Activated naive CD4-positive, alpha-beta T cell treated with anti-CD3 and anti-CD28 coated beads, Interleukin-2, amount 10 ng/mL, durations not matched to agents 7 days and 5 days (primary cell): ENCODE data around the gene DISP2.
A peak's percentile ranks its signal among the peaks of the same experiment; 100 is the strongest.

Experiments
- CTCF ChIA-PET: fragments of 350-600 bp; sonication (Branson Sonifier 250); formaldehyde crosslinking; loops from one replicate; lab custom pipeline; 2021; ENCODE audit warnings: antibody characterized with exemption; lab: Charles Lee
- DNase-seq: peaks from one replicate; pipeline ENCODE4 v3.0.0-alpha.2; 2020
- H3K27ac Mint-ChIP-seq: one replicate; pipeline ENCODE4 v1.8.0; 2021; ENCODE audit warnings: mild to moderate bottlenecking, moderate library complexity, mixed read lengths
- H3K27me3 Mint-ChIP-seq: one replicate; pipeline ENCODE4 v1.8.0; 2021; ENCODE audit warnings: mild to moderate bottlenecking, mixed read lengths
- H3K36me3 Mint-ChIP-seq: one replicate; pipeline ENCODE4 v1.8.0; 2021; ENCODE audit warnings: mixed read lengths
- H3K4me1 Mint-ChIP-seq: one replicate; pipeline ENCODE4 v1.8.0; 2021; ENCODE audit warnings: mixed read lengths
- H3K4me3 Mint-ChIP-seq: one replicate; pipeline ENCODE4 v1.8.0; 2021; ENCODE audit warnings: mild to moderate bottlenecking, moderate library complexity, mixed read lengths
- H3K9me3 Mint-ChIP-seq: one replicate; pipeline ENCODE4 v1.8.0; 2021; ENCODE audit warnings: mixed read lengths

DISP2 gene

GRCh38 chr15:40340740-40341400 is 17.1 kb upstream of the DISP2 start, which contains the start of gene CCDC9B:
TSS of gene CCDC9B (minus strand) at chr15:40340939. CDS start at chr15:40340819, 120 bp downstream.
- peaks cover 10% of the 10 kb centered on the region for H3K4me1 Mint-ChIP-seq
- no peaks in the 10 kb centered on the region for H3K9me3 Mint-ChIP-seq
- peaks cover 10% of the 10 kb centered on the region for H3K27me3 Mint-ChIP-seq
- no peaks in the 10 kb centered on the region for H3K36me3 Mint-ChIP-seq
- no peak for DNase-seq
- H3K27ac Mint-ChIP-seq = no peak within 1 kb of the TSS
- CTCF ChIA-PET = interaction anchor here (0.8 to 14.2 kb wide), 9 partner anchors 8 to 166 kb away, joined by 3 to 425 read pairs (median 8); partner anchors contain the start of genes INAFM2 and PLCB2
- no peak within 1 kb of the TSS for H3K4me3 Mint-ChIP-seq

- Mint-ChIP-seq H3K27me3 (peaks cover 8% of the 10 kb centered on the region), H3K27ac (no peak overlapping the region), H3K4me3 (no peak overlapping the region), H3K4me1 (peaks cover 6% of the 10 kb centered on the region), H3K9me3 (no peaks in the 10 kb centered on the region), H3K36me3 (no peaks in the 10 kb centered on the region)
- CTCF ChIA-PET = interaction anchor here (0.8 to 14.2 kb wide), 17 partner anchors 10 to 164 kb away, joined by 3 to 425 read pairs (median 8); partner anchors contain the start of genes ANKRD63, INAFM2 and PLCB2
- no peak for DNase-seq
These were observed 15.4 kb upstream of the DISP2 start for GRCh38 chr15:40342416-40343320.

GRCh38 chr15:40343512-40343911 is 14.5 kb upstream of the DISP2 start:
- no peak for DNase-seq
- peaks cover under 1% of the 10 kb centered on the region for H3K4me1 Mint-ChIP-seq
- peaks cover 4% of the 10 kb centered on the region for H3K27me3 Mint-ChIP-seq
- H3K4me3 Mint-ChIP-seq = no peak overlapping the region
- no peaks in the 10 kb centered on the region for H3K36me3 Mint-ChIP-seq
- H3K27ac Mint-ChIP-seq = no peak overlapping the region
- CTCF ChIA-PET = interaction anchor here (0.8 to 14.2 kb wide), 17 partner anchors 8 to 165 kb away, joined by 3 to 425 read pairs (median 8); partner anchors contain the start of genes ANKRD63, INAFM2 and PLCB2
- H3K9me3 Mint-ChIP-seq = no peaks in the 10 kb centered on the region

GRCh38 chr15:40344217-40344616 is 13.8 kb upstream of the DISP2 start:
- H3K4me1 Mint-ChIP-seq = no peaks in the 10 kb centered on the region
- H3K36me3 Mint-ChIP-seq = no peaks in the 10 kb centered on the region
- no peaks in the 10 kb centered on the region for H3K9me3 Mint-ChIP-seq
- H3K4me3 Mint-ChIP-seq = no peak overlapping the region
- no peak overlapping the region for H3K27ac Mint-ChIP-seq
- peaks cover 4% of the 10 kb centered on the region for H3K27me3 Mint-ChIP-seq
- CTCF ChIA-PET = interaction anchor here (0.6 to 14.2 kb wide), 24 partner anchors 9 to 165 kb away, joined by 3 to 425 read pairs (median 5); partner anchors contain the start of genes INAFM2 and PLCB2
- no peak for DNase-seq

GRCh38 chr15:40344631-40345120 is 13.3 kb upstream of the DISP2 start:
- Mint-ChIP-seq H3K9me3 (no peaks in the 10 kb centered on the region), H3K36me3 (no peaks in the 10 kb centered on the region), H3K27me3 (peaks cover 4% of the 10 kb centered on the region), H3K4me1 (no peaks in the 10 kb centered on the region), H3K4me3 (no peak overlapping the region), H3K27ac (no peak overlapping the region)
- DNase-seq = peak; percentile 84
- CTCF ChIA-PET = interaction anchor here (0.6 to 14.2 kb wide), 23 partner anchors 10 to 164 kb away, joined by 3 to 425 read pairs (median 5); partner anchors contain the start of genes INAFM2 and PLCB2

GRCh38 chr15:40345225-40345866 is 12.7 kb upstream of the DISP2 start:
- peaks cover 9% of the 10 kb centered on the region for H3K27me3 Mint-ChIP-seq
- no peak overlapping the region for H3K4me3 Mint-ChIP-seq
- CTCF ChIA-PET = interaction anchor here (0.9 to 14.2 kb wide), 15 partner anchors 10 to 85 kb away, joined by 3 to 425 read pairs (median 10); partner anchors contain the start of genes INAFM2 and PLCB2
- no peaks in the 10 kb centered on the region for H3K4me1 Mint-ChIP-seq
- H3K27ac Mint-ChIP-seq = no peak overlapping the region
- H3K36me3 Mint-ChIP-seq = no peaks in the 10 kb centered on the region
- DNase-seq = no peak
- no peaks in the 10 kb centered on the region for H3K9me3 Mint-ChIP-seq

GRCh38 chr15:40345867-40346578 is 12.0 kb upstream of the DISP2 start:
- H3K27me3 Mint-ChIP-seq = peaks cover 9% of the 10 kb centered on the region
- CTCF ChIA-PET = interaction anchor here (0.8 to 8.8 kb wide), 6 partner anchors 9 to 78 kb away, joined by 3 to 152 read pairs (median 17); no protein-coding TSS in a partner anchor
- H3K27ac Mint-ChIP-seq = no peak overlapping the region
- no peaks in the 10 kb centered on the region for H3K36me3 Mint-ChIP-seq
- DNase-seq = no peak
- no peak overlapping the region for H3K4me3 Mint-ChIP-seq
- H3K9me3 Mint-ChIP-seq = no peaks in the 10 kb centered on the region
- no peaks in the 10 kb centered on the region for H3K4me1 Mint-ChIP-seq

GRCh38 chr15:40346579-40347558 is 11.2 kb upstream of the DISP2 start:
- H3K27ac Mint-ChIP-seq = no peak overlapping the region
- CTCF ChIA-PET = interaction anchor here (0.6 to 1.2 kb wide), 3 partner anchors 10 to 81 kb away, joined by 3 read pairs; no protein-coding TSS in a partner anchor
- no peaks in the 10 kb centered on the region for H3K36me3 Mint-ChIP-seq
- H3K27me3 Mint-ChIP-seq = peaks cover 9% of the 10 kb centered on the region
- H3K4me3 Mint-ChIP-seq = no peak overlapping the region
- DNase-seq = no peak
- no peaks in the 10 kb centered on the region for H3K4me1 Mint-ChIP-seq
- no peaks in the 10 kb centered on the region for H3K9me3 Mint-ChIP-seq

- no peaks in the 10 kb centered on the region for H3K36me3 Mint-ChIP-seq
- peaks cover 15% of the 10 kb centered on the region for H3K27me3 Mint-ChIP-seq
- H3K9me3 Mint-ChIP-seq = no peaks in the 10 kb centered on the region
- H3K4me1 Mint-ChIP-seq = no peaks in the 10 kb centered on the region
- no peak overlapping the region for H3K4me3 Mint-ChIP-seq
- DNase-seq = no peak
- no peak overlapping the region for H3K27ac Mint-ChIP-seq
- CTCF ChIA-PET = interaction anchor here (1.8 kb wide), 1 partner anchor 73 kb away, joined by 5 read pairs; no protein-coding TSS in a partner anchor
These were observed 10.2 kb upstream of the DISP2 start for GRCh38 chr15:40347559-40348473.

GRCh38 chr15:40348474-40348870 is 9.5 kb upstream of the DISP2 start:
- CTCF ChIA-PET = interaction anchor here (0.7 to 1.8 kb wide), 3 partner anchors 8 to 73 kb away, joined by 3 to 6 read pairs (median 5); no protein-coding TSS in a partner anchor
- Mint-ChIP-seq H3K36me3 (no peaks in the 10 kb centered on the region), H3K9me3 (no peaks in the 10 kb centered on the region), H3K4me3 (no peak overlapping the region), H3K27ac (no peak overlapping the region), H3K27me3 (peaks cover 21% of the 10 kb centered on the region), H3K4me1 (no peaks in the 10 kb centered on the region)
- no peak for DNase-seq

- CTCF ChIA-PET = interaction anchor here (0.7 to 1.8 kb wide), 3 partner anchors 9 to 72 kb away, joined by 3 to 6 read pairs (median 5); no protein-coding TSS in a partner anchor
- no peak for DNase-seq
- Mint-ChIP-seq H3K36me3 (no peaks in the 10 kb centered on the region), H3K27me3 (peaks cover 28% of the 10 kb centered on the region), H3K9me3 (no peaks in the 10 kb centered on the region), H3K4me1 (no peaks in the 10 kb centered on the region), H3K27ac (no peak overlapping the region), H3K4me3 (no peak overlapping the region)
These were observed 8.9 kb upstream of the DISP2 start for GRCh38 chr15:40349163-40349562.
